ENCODE data around the gene POGLUT2. TPM values are rescaled to one million over a fixed set of nuclear protein-coding genes. Genes with fewer than 3 reads are reported as not detected.
A peak's percentile ranks its signal among the peaks of the same experiment; 100 is the strongest.

The POGLUT2 gene
- total RNA-seq, 1 donor: 15.9 TPM

DNA sequence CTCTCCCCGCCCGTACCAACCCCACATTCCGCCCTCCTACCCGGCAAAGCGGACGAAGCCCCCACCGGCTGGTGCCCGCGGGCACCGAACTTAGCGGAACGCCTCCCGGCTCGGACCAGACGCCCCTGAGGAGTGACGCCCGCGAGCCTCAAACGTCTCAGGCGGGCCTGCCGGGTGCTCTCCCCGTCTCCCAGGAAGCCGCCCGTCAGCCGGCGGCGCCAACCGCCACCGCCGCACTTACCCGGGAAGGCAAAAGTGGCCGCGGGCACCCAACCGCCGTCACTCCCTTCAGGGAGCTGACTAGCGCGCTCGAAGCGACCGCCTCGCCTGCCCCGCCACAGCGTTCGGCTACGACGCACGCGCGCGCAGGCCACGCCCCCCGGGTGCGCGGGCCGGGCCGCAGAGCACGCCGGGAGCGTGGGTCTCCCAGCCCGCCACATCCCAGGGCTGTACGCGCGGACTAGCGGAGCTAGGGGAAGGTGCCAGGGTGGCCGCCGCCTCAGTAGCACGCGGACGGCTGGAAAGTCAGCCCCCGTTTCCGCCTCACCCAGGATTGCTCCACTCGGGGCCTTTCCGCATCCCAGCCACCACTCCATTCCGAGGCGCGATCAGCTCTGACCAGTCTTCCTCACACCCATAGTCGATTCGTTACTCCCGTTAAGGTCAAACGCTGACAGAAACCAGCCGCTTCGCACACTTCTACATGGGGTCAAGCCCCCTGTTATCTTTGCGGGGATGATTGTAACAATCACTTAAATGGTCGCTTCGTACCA lies 25.1 kb downstream of the POGLUT2 start, which contains the start of gene TEX30:
TEX30 (minus strand) TSS at position 346 of the 773 bp plus-strand sequence. CDS start 3,760 bp downstream, outside the sequence.
- H3K36me3 ChIP-seq (ENCODE audit: insufficient read depth, low read length): no peaks in the 10 kb centered on the region

DNA sequence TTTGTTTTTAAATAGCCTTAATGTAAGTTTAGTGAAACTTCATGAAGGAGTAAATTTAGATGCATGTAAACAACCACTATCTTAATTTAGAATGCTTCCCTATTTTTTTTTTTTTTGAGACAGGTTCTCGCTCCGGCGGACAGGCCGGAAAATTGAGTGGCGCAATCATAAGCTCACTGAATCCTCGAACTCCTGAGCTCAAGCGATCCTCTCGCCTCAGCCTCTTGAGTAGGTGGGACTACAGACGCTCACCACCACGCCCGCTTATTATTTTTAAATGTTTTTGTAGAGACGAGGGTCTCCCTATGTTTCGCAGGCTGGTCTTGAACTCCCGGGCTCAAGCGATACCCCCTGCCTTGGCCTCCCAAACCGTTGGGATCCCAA lies 26.7 kb downstream of the POGLUT2 start:
- Histone ChIP-seq H3K27me3 (ENCODE audit: insufficient read depth, low read length) (no peaks in the 10 kb centered on the region), H3K4me2 (ENCODE audit: insufficient read depth, low read length) (peak overlapping the region; percentile 80), H3K4me1 (ENCODE audit: insufficient read depth, low read length) (peaks cover 2% of the 10 kb centered on the region), H3K36me3 (ENCODE audit: insufficient read depth, low read length) (peaks cover 5% of the 10 kb centered on the region), H3K27ac (ENCODE audit: low read depth, low read length) (no peak overlapping the region), H3K4me3 (ENCODE audit: insufficient read depth, low read length) (no peak overlapping the region), H4K20me1 (ENCODE audit: insufficient read depth, low read length) (no peaks in the 10 kb centered on the region), H2AFZ (ENCODE audit: low read length) (no peak overlapping the region), H3K9me3 (ENCODE audit: low read depth, low read length) (no peaks in the 10 kb centered on the region), H3K79me2 (ENCODE audit: insufficient read depth, low read length) (peaks cover 29% of the 10 kb centered on the region)
- TF ChIP-seq, protein P1, sequence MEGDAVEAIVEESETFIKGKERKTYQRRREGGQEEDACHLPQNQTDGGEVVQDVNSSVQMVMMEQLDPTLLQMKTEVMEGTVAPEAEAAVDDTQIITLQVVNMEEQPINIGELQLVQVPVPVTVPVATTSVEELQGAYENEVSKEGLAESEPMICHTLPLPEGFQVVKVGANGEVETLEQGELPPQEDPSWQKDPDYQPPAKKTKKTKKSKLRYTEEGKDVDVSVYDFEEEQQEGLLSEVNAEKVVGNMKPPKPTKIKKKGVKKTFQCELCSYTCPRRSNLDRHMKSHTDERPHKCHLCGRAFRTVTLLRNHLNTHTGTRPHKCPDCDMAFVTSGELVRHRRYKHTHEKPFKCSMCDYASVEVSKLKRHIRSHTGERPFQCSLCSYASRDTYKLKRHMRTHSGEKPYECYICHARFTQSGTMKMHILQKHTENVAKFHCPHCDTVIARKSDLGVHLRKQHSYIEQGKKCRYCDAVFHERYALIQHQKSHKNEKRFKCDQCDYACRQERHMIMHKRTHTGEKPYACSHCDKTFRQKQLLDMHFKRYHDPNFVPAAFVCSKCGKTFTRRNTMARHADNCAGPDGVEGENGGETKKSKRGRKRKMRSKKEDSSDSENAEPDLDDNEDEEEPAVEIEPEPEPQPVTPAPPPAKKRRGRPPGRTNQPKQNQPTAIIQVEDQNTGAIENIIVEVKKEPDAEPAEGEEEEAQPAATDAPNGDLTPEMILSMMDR (IDR thresholded peaks at IDR 0.05; ENCODE audit: extremely low read depth, low read depth, low read length): no peak
- DNase-seq (ENCODE audit: insufficient read length, low spot score, missing footprints): no peak

More for the DNA sequence above, 25.1 kb downstream of the POGLUT2 start, which contains the start of gene TEX30:
- H4K20me1 ChIP-seq (ENCODE audit: insufficient read depth, low read length): no peaks in the 10 kb centered on the region
- H3K4me2 ChIP-seq (ENCODE audit: insufficient read depth, low read length): peak within 1 kb of the TSS; percentile 80
- H3K9me3 ChIP-seq (ENCODE audit: low read depth, low read length): no peaks in the 10 kb centered on the region
- H3K27me3 ChIP-seq (ENCODE audit: insufficient read depth, low read length): no peaks in the 10 kb centered on the region
- TF ChIP-seq, protein P1 (IDR thresholded peaks at IDR 0.05; ENCODE audit: extremely low read depth, low read depth, low read length): no peak
- H3K4me1 ChIP-seq (ENCODE audit: insufficient read depth, low read length): peaks cover 2% of the 10 kb centered on the region
- H3K79me2 ChIP-seq (ENCODE audit: insufficient read depth, low read length): peaks cover 29% of the 10 kb centered on the region
- DNase-seq (ENCODE audit: insufficient read length, low spot score, missing footprints): peak; percentile 97
- H3K4me3 ChIP-seq (ENCODE audit: insufficient read depth, low read length): peak within 1 kb of the TSS; percentile 90
- peak within 1 kb of the TSS; percentile 94 for H2AFZ ChIP-seq (ENCODE audit: low read length)
- peak within 1 kb of the TSS; percentile 64 for H3K27ac ChIP-seq (ENCODE audit: low read depth, low read length)

DNA sequence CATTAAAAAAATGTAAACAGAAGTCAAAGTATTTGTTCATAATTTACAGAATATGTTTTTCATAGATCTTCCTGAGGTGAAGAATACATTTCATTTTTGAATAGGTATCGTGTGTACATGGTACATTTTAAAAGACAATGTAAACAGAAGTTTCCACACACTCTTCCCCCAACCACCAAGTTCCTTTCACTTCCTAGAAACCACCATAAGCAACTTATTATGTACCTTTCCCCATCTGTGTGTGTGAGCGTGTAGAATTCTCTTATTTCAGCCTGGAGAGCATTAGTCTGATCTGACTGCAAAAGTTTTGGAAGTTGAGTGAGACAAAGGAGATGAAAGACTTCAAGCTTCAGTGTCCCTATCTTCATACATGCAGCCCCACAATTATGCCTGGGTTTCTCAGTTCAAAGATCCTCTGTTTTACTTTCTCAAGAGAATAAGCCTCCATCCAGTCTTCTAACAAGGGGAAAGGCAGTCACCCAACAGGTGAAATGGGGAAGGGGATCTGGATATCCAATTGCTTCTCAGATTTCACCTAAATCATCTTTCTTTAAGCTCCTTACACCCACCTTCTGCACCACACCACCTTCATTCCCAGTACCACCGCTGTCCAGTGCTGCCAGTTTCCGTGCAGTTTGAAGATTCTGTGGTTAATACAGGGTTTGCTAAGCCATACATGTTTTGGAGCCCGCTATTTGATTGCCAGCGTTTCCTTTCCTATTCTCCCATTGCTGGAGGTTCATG lies 27.3 kb downstream of the POGLUT2 start:
- Histone ChIP-seq H2AFZ (ENCODE audit: low read length) (no peak overlapping the region), H3K9me3 (ENCODE audit: low read depth, low read length) (no peaks in the 10 kb centered on the region), H3K27ac (ENCODE audit: low read depth, low read length) (no peak overlapping the region), H3K4me3 (ENCODE audit: insufficient read depth, low read length) (no peak overlapping the region), H3K4me1 (ENCODE audit: insufficient read depth, low read length) (peaks cover 2% of the 10 kb centered on the region), H4K20me1 (ENCODE audit: insufficient read depth, low read length) (no peaks in the 10 kb centered on the region), H3K36me3 (ENCODE audit: insufficient read depth, low read length) (peaks cover 6% of the 10 kb centered on the region), H3K27me3 (ENCODE audit: insufficient read depth, low read length) (no peaks in the 10 kb centered on the region), H3K79me2 (ENCODE audit: insufficient read depth, low read length) (peaks cover 29% of the 10 kb centered on the region), H3K4me2 (ENCODE audit: insufficient read depth, low read length) (peak overlapping the region; percentile 80)
- TF ChIP-seq, protein P1 (IDR thresholded peaks at IDR 0.05; ENCODE audit: extremely low read depth, low read depth, low read length): no peak
- DNase-seq (ENCODE audit: insufficient read length, low spot score, missing footprints): peak; percentile 3

DNA sequence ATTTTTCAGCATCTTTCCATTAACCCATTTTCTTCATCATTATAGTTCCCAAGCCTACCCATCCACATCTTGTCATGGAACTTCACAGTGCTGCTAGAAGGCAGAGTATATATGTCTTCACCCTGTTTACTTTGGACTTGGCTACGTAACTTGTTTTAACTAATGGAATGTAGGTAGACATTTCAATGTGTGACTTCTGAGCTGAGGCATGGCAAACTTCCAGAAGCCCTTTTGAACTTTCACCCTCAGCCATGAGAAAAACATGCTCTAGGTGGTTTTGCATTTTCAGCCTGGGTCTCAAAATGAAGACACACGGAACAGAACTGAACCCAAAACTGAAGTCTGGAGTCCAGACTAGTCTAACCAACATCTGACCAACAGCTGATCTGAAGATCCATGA lies 28.3 kb downstream of the POGLUT2 start:
- no peaks in the 10 kb centered on the region for H4K20me1 ChIP-seq (ENCODE audit: insufficient read depth, low read length)
- H3K4me2 ChIP-seq (ENCODE audit: insufficient read depth, low read length): no peak overlapping the region
- H3K36me3 ChIP-seq (ENCODE audit: insufficient read depth, low read length): peaks cover 10% of the 10 kb centered on the region
- H3K27ac ChIP-seq (ENCODE audit: low read depth, low read length): no peak overlapping the region
- no peak overlapping the region for H3K4me3 ChIP-seq (ENCODE audit: insufficient read depth, low read length)
- peaks cover 29% of the 10 kb centered on the region for H3K79me2 ChIP-seq (ENCODE audit: insufficient read depth, low read length)
- no peaks in the 10 kb centered on the region for H3K9me3 ChIP-seq (ENCODE audit: low read depth, low read length)
- peak; percentile 31 for DNase-seq (ENCODE audit: insufficient read length, low spot score, missing footprints)
- H2AFZ ChIP-seq (ENCODE audit: low read length): no peak overlapping the region
- TF ChIP-seq, protein P1 (IDR thresholded peaks at IDR 0.05; ENCODE audit: extremely low read depth, low read depth, low read length): no peak
- H3K4me1 ChIP-seq (ENCODE audit: insufficient read depth, low read length): peaks cover 2% of the 10 kb centered on the region
- H3K27me3 ChIP-seq (ENCODE audit: insufficient read depth, low read length): no peaks in the 10 kb centered on the region

Measured in osteoblast (primary cell).